Fibroblast of villous mesenchyme (primary cell): ENCODE measurements around the gene HTR6. TPM values are rescaled to one million over a fixed set of nuclear protein-coding genes. Genes with fewer than 3 reads are reported as not detected.
A peak's percentile ranks its signal among the peaks of the same experiment; 100 is the strongest.

Experiments
- DNase-seq: peaks from one replicate; pipeline ENCODE4 v3.0.0-alpha.2; 2010; ENCODE audit warnings: low read depth
- H3K4me3 ChIP-seq: 2 replicates; pipeline ENCODE4 v1.5.1; 2011; ENCODE audit warnings: low read depth, mild to moderate bottlenecking, low read length
- CTCF ChIP-seq: IDR thresholded peaks from 2 replicates; pipeline ENCODE4 v1.5.1; 2012; ENCODE audit warnings: low read depth, mild to moderate bottlenecking, low read length; ENCODE audit not compliant: insufficient read depth
- total RNA-seq: library from RNA; depleted of rRNA; stranded (reverse); fragments of >200 nt; gene quantifications from 2 replicates; pipeline ENCODE4 v1.2.3, GENCODE V29; 2012

HTR6 gene
- total RNA-seq, 1 donor, result not detected

- no peak for TF ChIP-seq CTCF
- no peak for DNase-seq
Measured at GRCh38 chr1:19656134-19656779, 8.4 kb upstream of the HTR6 start.

GRCh38 chr1:19656780-19657466 lies 7.8 kb upstream of the HTR6 start:
- DNase-seq, result no peak
- TF ChIP-seq CTCF, result no peak
- no peak overlapping the region for H3K4me3 ChIP-seq

More at GRCh38 chr1:19656134-19656779, 8.4 kb upstream of the HTR6 start:
- no peak overlapping the region for H3K4me3 ChIP-seq

- no peak overlapping the region for H3K4me3 ChIP-seq
- TF ChIP-seq CTCF, result no peak
- DNase-seq, result no peak
Measured at GRCh38 chr1:19657511-19657910, 7.2 kb upstream of the HTR6 start.

GRCh38 chr1:19658186-19658585 lies 6.5 kb upstream of the HTR6 start:
- no peak for TF ChIP-seq CTCF

GRCh38 chr1:19661721-19662228 lies 2.9 kb upstream of the HTR6 start:
- no peak overlapping the region for H3K4me3 ChIP-seq
- peak; percentile 62 for TF ChIP-seq CTCF
- peak; percentile 61 for DNase-seq

More at GRCh38 chr1:19658186-19658585, 6.5 kb upstream of the HTR6 start:
- no peak for DNase-seq
- H3K4me3 ChIP-seq, result no peak overlapping the region

GRCh38 chr1:19662313-19662712 lies 2.4 kb upstream of the HTR6 start:
- DNase-seq, result no peak
- no peak overlapping the region for H3K4me3 ChIP-seq
- no peak for TF ChIP-seq CTCF
